T1000 (cell line): ENCODE results near the gene MISP3.

Experiments
- DNase-seq: peaks from one replicate; lab custom pipeline; 2025; ENCODE audit warnings: mixed read lengths; lab: John Stamatoyannopoulos, UW

Gene MISP3

GRCh38 chr19:14102756-14103155 lies 30.2 kb downstream of the MISP3 start:
- DNase-seq, result no peak

DNA sequence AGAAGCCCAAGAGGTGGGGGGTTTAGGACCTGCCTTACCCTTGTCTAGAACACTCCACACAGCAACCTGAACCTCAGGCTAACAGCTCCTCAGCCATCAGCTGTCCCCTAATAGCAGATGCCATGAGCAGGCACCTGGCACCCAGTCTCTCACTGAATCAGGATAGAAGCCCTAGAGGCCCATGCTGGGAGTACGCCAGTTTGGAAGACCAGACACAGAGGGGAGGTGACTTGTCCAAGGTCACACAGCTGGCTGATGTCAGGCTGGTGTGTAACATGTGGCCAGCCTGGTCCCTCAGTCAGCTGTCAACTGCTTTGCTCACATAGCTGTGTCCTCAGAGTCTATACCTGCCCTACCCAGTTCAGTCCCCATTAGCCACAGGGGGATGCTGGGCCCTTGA lies 30.7 kb downstream of the MISP3 start:
- DNase-seq, result no peak

DNA sequence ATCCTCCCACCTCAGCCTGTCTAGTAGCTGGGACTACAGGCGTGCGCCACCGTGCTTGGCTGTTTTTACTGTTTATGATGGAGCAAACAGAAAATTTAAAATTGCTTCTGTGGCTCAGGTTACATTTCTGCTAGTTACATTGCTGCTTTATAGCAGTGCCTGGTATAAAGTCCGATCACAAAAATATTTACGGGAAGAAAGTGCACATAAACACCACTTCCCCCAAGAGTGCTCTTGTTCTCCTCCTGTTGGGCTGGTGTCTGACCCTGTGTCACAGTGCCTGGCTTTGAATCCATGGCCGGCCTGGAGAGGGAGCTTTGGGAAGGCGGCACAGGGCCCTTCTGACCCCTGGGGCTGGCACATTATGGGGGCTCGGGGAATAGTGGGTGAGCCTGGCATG lies 33.1 kb downstream of the MISP3 start:
- DNase-seq, result no peak

GRCh38 chr19:14106840-14107239 lies 34.3 kb downstream of the MISP3 start:
- DNase-seq, result no peak

DNA sequence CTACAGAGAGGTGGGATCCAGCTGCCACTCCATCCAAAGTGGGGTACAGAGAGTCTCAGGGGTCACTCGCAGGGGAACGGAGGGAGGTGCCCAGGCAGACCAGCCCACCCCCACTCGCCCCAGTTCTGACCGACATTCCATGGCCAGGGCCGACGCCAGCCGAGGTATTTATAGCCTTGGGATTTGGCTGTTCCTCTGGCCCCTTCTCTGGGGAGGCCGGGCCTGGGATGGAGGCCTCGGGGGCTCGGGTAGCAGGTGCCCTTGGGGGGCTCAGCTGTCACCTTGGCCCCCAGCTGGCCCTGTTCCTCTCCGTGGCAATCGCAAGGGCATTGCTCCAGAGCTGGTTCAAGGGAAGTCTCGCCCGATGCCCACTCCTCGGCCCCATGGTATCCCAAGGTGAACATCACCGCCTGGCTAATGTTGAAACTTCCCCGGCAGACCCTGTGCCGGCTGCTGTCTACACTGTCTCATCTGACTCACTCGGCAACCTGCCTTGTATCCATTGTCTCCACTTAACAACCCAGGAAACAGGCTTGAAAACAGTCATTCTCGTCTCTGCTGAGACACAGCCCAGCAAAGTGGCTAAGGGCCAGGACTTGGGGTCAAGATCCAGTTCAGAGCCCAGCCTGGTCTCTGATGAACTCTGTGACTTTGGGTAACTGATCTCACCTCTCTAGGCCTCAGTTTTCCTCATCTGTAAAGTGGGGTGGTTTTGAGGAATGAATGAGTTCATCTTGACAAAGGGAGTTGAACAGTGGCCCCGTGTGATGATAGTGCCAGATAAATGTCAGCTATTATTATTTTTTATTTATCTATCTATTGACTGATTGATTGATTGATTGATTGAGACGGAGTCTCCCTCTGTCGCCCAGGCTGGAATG lies 35.2 kb downstream of the MISP3 start:
- no peak for DNase-seq

- no peak for DNase-seq
These were observed 38.1 kb downstream of the MISP3 start for GRCh38 chr19:14110650-14111049.

DNA sequence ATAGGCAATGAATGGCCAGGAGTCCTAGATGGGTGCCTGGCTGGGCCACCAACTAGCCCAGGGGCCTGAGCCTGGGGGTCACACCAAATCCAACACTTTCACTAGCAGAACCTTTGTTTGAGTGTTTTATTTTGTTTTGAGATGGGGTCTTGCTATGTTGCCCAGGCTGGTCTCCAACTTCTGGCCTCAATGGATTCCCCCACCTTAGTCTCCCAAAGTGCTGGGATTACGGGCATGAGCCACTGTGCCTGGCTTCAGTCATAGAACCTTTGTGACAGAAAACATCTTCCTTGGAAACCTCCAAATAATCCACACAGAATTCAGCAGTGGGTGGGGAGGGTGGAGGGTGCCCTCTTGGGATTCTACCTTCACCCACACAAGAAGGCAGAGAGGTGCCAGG lies 38.9 kb downstream of the MISP3 start:
- no peak for DNase-seq

GRCh38 chr19:14112051-14112808 lies 39.6 kb downstream of the MISP3 start:
- no peak for DNase-seq

DNA sequence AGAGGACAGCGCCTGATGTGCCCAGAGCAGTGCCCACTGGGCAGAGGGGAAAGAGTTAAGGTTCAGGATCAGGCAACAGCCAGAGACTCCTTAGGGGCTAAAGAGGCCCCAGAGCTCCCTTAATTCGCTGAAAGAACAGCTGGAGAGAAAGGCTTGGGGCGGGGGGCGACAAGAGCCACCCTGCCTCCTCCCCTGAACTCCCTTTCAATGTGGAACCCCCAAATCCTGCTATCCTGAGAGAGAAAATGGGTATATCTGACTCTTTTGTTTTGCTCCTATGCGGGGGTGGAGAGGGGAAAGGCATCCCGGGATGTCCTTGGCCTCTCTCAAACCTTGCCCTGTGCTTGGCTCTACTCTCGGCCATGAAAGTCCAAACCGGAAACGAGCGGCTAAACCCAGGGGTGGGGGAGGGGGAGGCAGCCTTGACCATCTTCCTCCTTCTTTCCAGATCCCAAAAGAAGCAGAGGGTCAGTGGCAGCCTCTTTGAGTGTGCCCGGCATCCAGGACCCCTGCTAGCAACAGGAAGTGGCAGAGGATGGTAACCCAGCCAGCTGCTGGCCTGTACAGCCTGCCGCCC lies 40.3 kb downstream of the MISP3 start:
- DNase-seq, result no peak

DNA sequence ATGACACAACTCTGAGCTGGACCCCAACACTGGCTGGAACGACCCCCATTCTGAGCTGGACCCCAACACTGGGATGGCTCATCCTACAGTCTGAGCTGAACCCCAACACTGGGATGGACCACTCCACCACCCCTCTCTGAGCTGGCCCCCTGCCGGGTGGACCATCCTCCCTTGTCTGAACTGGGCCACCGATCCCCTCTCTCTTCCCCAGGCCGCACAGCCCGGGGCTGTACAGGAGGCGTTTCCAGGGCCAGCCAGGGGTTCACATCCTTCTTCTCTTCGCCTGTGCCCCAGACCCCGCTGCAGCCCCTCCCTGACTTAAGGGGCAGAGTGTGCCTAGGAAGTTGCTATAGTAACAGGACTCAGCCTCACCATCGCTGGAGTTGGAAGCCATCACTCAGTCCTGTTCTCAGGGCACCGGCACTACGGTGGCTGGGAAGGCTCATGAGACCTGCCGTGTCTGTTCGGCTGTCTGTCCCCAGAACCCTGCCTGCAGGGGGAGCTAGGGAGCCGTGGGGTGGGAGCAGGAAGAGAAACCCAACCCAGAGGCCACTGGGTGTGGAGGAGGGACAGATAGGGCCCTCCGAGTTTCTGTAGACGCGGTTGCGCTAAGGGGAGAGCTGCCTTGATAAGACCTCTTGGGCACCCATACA lies 41.3 kb downstream of the MISP3 start:
- DNase-seq, result no peak

DNA sequence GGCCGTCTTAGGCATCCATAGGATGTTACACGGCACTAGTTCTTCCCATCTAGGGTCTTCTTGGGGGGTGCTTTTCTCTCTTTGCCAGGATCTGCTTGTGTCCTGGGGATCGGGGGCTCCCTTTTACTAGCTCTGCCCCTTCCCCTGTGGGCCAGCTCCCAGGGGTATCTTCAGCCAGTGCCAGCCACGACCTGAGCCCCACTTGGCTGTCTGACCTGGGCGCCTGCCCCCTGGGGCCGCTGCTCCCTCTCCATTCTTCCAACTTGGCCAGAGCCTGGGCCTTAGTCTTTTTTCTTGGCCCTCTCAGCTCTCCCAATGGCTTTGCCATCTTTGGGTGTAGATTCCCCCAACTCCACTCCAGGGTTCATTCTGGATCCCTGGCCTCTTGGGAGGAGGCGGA lies 41.9 kb downstream of the MISP3 start:
- DNase-seq, result no peak

GRCh38 chr19:14114854-14115253 lies 42.3 kb downstream of the MISP3 start:
- no peak for DNase-seq

DNA sequence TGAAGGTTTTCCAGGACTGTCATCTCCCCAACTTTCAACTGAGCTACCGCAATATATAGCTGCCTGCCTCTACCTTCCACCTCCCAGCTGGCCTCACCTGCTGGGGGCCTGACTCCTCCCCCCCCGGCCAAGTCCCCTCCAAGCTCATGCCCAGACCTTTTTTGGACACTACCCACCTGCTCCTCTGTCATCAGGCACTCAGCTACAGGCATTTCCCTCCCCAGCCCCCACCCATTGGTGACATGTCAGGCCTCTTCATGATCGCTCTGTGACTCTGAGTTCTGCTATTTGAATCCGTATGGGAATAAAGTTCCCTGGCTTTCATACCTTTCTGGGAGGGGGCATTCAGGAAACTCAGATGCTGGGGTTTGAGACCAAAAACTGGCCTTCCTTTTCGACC lies 43.2 kb downstream of the MISP3 start:
- no peak for DNase-seq

DNA sequence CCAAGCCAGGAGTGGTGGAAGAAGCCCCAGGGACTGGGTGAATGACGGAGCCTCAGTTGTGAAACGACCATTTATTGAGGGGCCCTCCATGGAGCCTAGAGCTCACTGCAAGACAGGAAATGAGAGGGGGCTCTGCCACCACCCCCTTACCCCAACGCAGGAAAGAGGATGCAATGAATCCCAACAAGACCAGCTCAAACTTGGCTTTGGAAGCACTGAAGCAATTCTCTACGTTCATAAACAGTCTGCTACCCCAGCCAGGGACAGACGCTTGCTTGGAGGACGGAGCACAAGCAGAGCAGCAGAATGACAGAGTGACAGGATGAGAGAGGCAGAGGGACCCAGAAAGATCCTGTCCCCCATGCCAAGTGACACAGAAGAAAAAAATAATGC lies 43.9 kb downstream of the MISP3 start:
- DNase-seq, result no peak

GRCh38 chr19:14116918-14117578 lies 44.5 kb downstream of the MISP3 start:
- DNase-seq, result no peak

- DNase-seq, result peak; percentile 98
These were observed 45.1 kb downstream of the MISP3 start, which contains the start of gene PRKACA for GRCh38 chr19:14117668-14118164. TSS of gene PRKACA (minus strand) at chr19:14117762. CDS start at chr19:14117547, 215 bp downstream.

- peak; percentile 60 for DNase-seq
These were observed 45.8 kb downstream of the MISP3 start for GRCh38 chr19:14118165-14119051.

- no peak for DNase-seq
These were observed 46.6 kb downstream of the MISP3 start for GRCh38 chr19:14119146-14119545.

GRCh38 chr19:14119644-14120496 lies 47.3 kb downstream of the MISP3 start:
- no peak for DNase-seq

DNA sequence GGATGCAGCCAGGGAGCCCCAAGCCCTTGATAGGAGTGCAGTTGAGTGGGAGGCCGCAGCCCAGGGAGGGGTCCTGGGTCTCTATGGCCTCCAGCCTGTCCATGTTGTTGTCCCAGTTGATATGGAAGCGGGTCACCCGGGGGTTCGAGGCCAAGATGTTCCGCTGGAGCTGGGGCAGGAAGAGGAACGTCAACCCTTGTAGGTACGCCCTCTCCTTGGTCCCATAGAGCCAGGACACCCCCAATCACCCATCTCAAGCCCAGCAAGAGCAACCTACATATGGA lies 47.9 kb downstream of the MISP3 start:
- DNase-seq, result no peak
